Measurements from ENCODE around the gene PXYLP1. TPM values are rescaled to one million over a fixed set of nuclear protein-coding genes. Genes with fewer than 3 reads are reported as not detected.
A peak's percentile ranks its signal among the peaks of the same experiment; 100 is the strongest.

The PXYLP1 gene
- total RNA-seq, 1 donor from 2014 or later, result 24.2 TPM

- DNase-seq, result no peak
These were observed 41.5 kb downstream of the PXYLP1 start for GRCh38 chr3:141272906-141273662.

- DNase-seq, result no peak
These were observed 42.2 kb downstream of the PXYLP1 start for GRCh38 chr3:141273700-141274410.

GRCh38 chr3:141274411-141275031, 42.9 kb downstream of the PXYLP1 start:
- no peak for DNase-seq

- DNase-seq, result no peak
These were observed 43.4 kb downstream of the PXYLP1 start for GRCh38 chr3:141275032-141275422.

- no peak for DNase-seq
These were observed 43.9 kb downstream of the PXYLP1 start for GRCh38 chr3:141275511-141275910.

- no peak for DNase-seq
These were observed 44.3 kb downstream of the PXYLP1 start for GRCh38 chr3:141275973-141276372.

- no peak for DNase-seq
These were observed 44.8 kb downstream of the PXYLP1 start for GRCh38 chr3:141276398-141276797.

GRCh38 chr3:141277451-141277850, 45.8 kb downstream of the PXYLP1 start:
- no peak for DNase-seq

GRCh38 chr3:141278196-141279076, 46.8 kb downstream of the PXYLP1 start:
- DNase-seq, result no peak

- no peak for DNase-seq
These were observed 47.7 kb downstream of the PXYLP1 start for GRCh38 chr3:141279077-141279967.

GRCh38 chr3:141280086-141280485, 48.5 kb downstream of the PXYLP1 start:
- peak; percentile 20 for DNase-seq

- no peak for DNase-seq
These were observed 49.1 kb downstream of the PXYLP1 start for GRCh38 chr3:141280690-141281089.

- no peak for DNase-seq
These were observed 53.9 kb downstream of the PXYLP1 start for GRCh38 chr3:141285570-141285969.

GRCh38 chr3:141286856-141287255, 55.2 kb downstream of the PXYLP1 start:
- DNase-seq, result no peak

- DNase-seq, result no peak
These were observed 55.7 kb downstream of the PXYLP1 start for GRCh38 chr3:141287326-141287725.

GRCh38 chr3:141288336-141288990, 56.8 kb downstream of the PXYLP1 start:
- DNase-seq, result no peak

GRCh38 chr3:141289228-141289772, 57.7 kb downstream of the PXYLP1 start:
- no peak for DNase-seq

GRCh38 chr3:141291559-141292355, 60.1 kb downstream of the PXYLP1 start:
- no peak for DNase-seq

- DNase-seq, result no peak
These were observed 60.9 kb downstream of the PXYLP1 start for GRCh38 chr3:141292356-141293058.
